H9 (cell line): Measurements from ENCODE around the gene MYBPC3. TPM values are rescaled to one million over a fixed set of nuclear protein-coding genes. Genes with fewer than 3 reads are reported as not detected.

Source experiments
- DNase-seq: peaks from one replicate; pipeline ENCODE4 v3.0.0-alpha.2; 2017
- H2AFZ ChIP-seq: one replicate; pipeline ENCODE4 v1.6.1; 2013; ENCODE audit warnings: mild to moderate bottlenecking, low read length, control low read depth, moderate library complexity
- H2AK5ac ChIP-seq: 2 replicates; pipeline ENCODE4 v1.6.1; 2013; ENCODE audit warnings: low read length, control low read depth, mixed read lengths; ENCODE audit not compliant: insufficient read length
- H2BK120ac ChIP-seq: one replicate; pipeline ENCODE4 v1.6.1; 2013; ENCODE audit warnings: low read depth, mild to moderate bottlenecking, low read length, control low read depth, inconsistent platforms; ENCODE audit not compliant: poor library complexity, severe bottlenecking
- H2BK12ac ChIP-seq: 2 replicates; pipeline ENCODE4 v1.6.1; 2013; ENCODE audit warnings: low read length, control low read depth, mixed read lengths, low read depth; ENCODE audit not compliant: insufficient read length
- H2BK15ac ChIP-seq: 2 replicates; pipeline ENCODE4 v1.6.1; 2013; ENCODE audit warnings: low read depth, low read length, control low read depth
- H2BK20ac ChIP-seq: one replicate; pipeline ENCODE4 v1.6.1; 2013; ENCODE audit warnings: low read depth, mild to moderate bottlenecking, low read length, control low read depth, inconsistent platforms; ENCODE audit not compliant: poor library complexity, severe bottlenecking
- H2BK5ac ChIP-seq: 2 replicates; pipeline ENCODE4 v1.6.1; 2013; ENCODE audit warnings: low read length, control low read depth, mixed read lengths; ENCODE audit not compliant: insufficient read length
- H3K14ac ChIP-seq: 2 replicates; pipeline ENCODE4 v1.6.1; 2013; ENCODE audit warnings: low read length, control low read depth; ENCODE audit not compliant: insufficient read depth
- H3K18ac ChIP-seq: 2 replicates; pipeline ENCODE4 v1.6.1; 2013; ENCODE audit warnings: low read depth, mild to moderate bottlenecking, mixed read lengths, low read length, control low read depth; ENCODE audit not compliant: insufficient read length
- H3K23ac ChIP-seq: 2 replicates; pipeline ENCODE4 v1.6.1; 2013; ENCODE audit warnings: low read length, control low read depth, mixed read lengths, low read depth; ENCODE audit not compliant: insufficient read length
- H3K23me2 ChIP-seq: 2 replicates; pipeline ENCODE4 v1.6.1; 2013; ENCODE audit warnings: low read depth, mild to moderate bottlenecking, mixed read lengths, low read length, control low read depth; ENCODE audit not compliant: insufficient read length, poor library complexity, severe bottlenecking
- H3K27ac ChIP-seq: 2 replicates; pipeline ENCODE4 v1.5.1; 2013; ENCODE audit warnings: low read length, control low read depth, mixed read lengths, low read depth; ENCODE audit not compliant: insufficient read length
- H3K27me3 ChIP-seq: 2 replicates; pipeline ENCODE4 v1.6.1; 2013; ENCODE audit warnings: low read length, control low read depth, inconsistent platforms; ENCODE audit not compliant: insufficient read depth
- H3K4ac ChIP-seq: 2 replicates; pipeline ENCODE4 v1.6.1; 2013; ENCODE audit warnings: low read depth, mild to moderate bottlenecking, control low read depth, inconsistent platforms, low read length, moderate library complexity
- H3K4me1 ChIP-seq: 2 replicates; pipeline ENCODE4 v1.6.1; 2013; ENCODE audit warnings: low read length, control low read depth, inconsistent platforms; ENCODE audit not compliant: insufficient read depth
- H3K4me2 ChIP-seq: 2 replicates; pipeline ENCODE4 v1.6.1; 2013; ENCODE audit warnings: low read length, control low read depth, mixed read lengths; ENCODE audit not compliant: insufficient read length, insufficient read depth
- H3K56ac ChIP-seq: 2 replicates; pipeline ENCODE4 v1.6.1; 2013; ENCODE audit warnings: low read depth, mild to moderate bottlenecking, mixed read lengths, low read length, control low read depth; ENCODE audit not compliant: insufficient read length
- H3K79me1 ChIP-seq: 2 replicates; pipeline ENCODE4 v1.6.1; 2013; ENCODE audit warnings: low read depth, mild to moderate bottlenecking, moderate library complexity, low read length, control low read depth, inconsistent platforms; ENCODE audit not compliant: insufficient read depth, poor library complexity, severe bottlenecking
- H3K79me2 ChIP-seq: 2 replicates; pipeline ENCODE4 v1.6.1; 2013; ENCODE audit warnings: low read length, control low read depth, inconsistent platforms; ENCODE audit not compliant: insufficient read depth
- H3K9ac ChIP-seq: 2 replicates; pipeline ENCODE4 v1.6.1; 2013; ENCODE audit warnings: low read length, control low read depth, mixed read lengths; ENCODE audit not compliant: insufficient read length; ENCODE audit errors: extremely low read depth
- H3K9me3 ChIP-seq: one replicate; pipeline ENCODE4 v1.6.1; 2013; ENCODE audit warnings: low read depth, low read length, inconsistent platforms; ENCODE audit not compliant: control insufficient read depth
- H3T11ph ChIP-seq: one replicate; pipeline ENCODE4 v1.6.1; 2013; ENCODE audit warnings: mild to moderate bottlenecking, low read length, control low read depth, inconsistent platforms
- H4K20me1 ChIP-seq: one replicate; pipeline ENCODE4 v1.6.1; 2013; ENCODE audit not compliant: control insufficient read depth, insufficient read length, insufficient read depth
- H4K5ac ChIP-seq: 2 replicates; pipeline ENCODE4 v1.6.1; 2013; ENCODE audit warnings: low read depth, mild to moderate bottlenecking, mixed read lengths, low read length, control low read depth; ENCODE audit not compliant: insufficient read length
- H4K8ac ChIP-seq: replicated peaks from 2 replicates; pipeline ENCODE4 v1.6.1; 2013; ENCODE audit warnings: low read length, control low read depth, mixed read lengths, low read depth; ENCODE audit not compliant: insufficient read length
- H4K91ac ChIP-seq: 2 replicates; pipeline ENCODE4 v1.6.1; 2013; ENCODE audit warnings: low read depth, mild to moderate bottlenecking, moderate library complexity, mixed read lengths, low read length, control low read depth; ENCODE audit not compliant: insufficient read length
- H3K27ac Mint-ChIP-seq, 3 experiments: 2 replicates in 2 of 3; 3 replicates in 1 of 3; pipeline ENCODE4 v1.8.0; 2020 to 2021; ENCODE audit warnings: mixed read lengths in 3 of 3, mild to moderate bottlenecking in 1 of 3, moderate library complexity in 1 of 3
- H3K27me3 Mint-ChIP-seq: 2 replicates; pipeline ENCODE4 v1.8.0; 2021; ENCODE audit warnings: low read depth, mild to moderate bottlenecking, moderate library complexity, mixed read lengths
- H3K36me3 Mint-ChIP-seq, 3 experiments: 2 replicates in 2 of 3; 3 replicates in 1 of 3; pipeline ENCODE4 v1.8.0; 2020 to 2021; ENCODE audit warnings: low read depth in 3 of 3, mixed read lengths in 3 of 3; ENCODE audit not compliant: insufficient read depth in 1 of 3
- H3K4me1 Mint-ChIP-seq, 2 experiments: 2 replicates each; pipeline ENCODE4 v1.8.0; 2020; ENCODE audit warnings: mixed read lengths in 2 of 2
- H3K4me3 Mint-ChIP-seq, 2 experiments: 2 replicates in 1 of 2; 3 replicates in 1 of 2; pipeline ENCODE4 v1.8.0; 2020 to 2021; ENCODE audit warnings: mild to moderate bottlenecking in 2 of 2, mixed read lengths in 2 of 2, moderate library complexity in 1 of 2
- H3K9me3 Mint-ChIP-seq, 2 experiments: 2 replicates in 1 of 2; 3 replicates in 1 of 2; pipeline ENCODE4 v1.8.0; 2020; ENCODE audit warnings: mild to moderate bottlenecking in 2 of 2, mixed read lengths in 2 of 2, moderate library complexity in 1 of 2
- CTCF ChIP-seq: fragments of 200-600 bp; sonication (generic); conservative IDR thresholded peaks from 3 replicates; pipeline ENCODE4 v1.8.0; 2021; ENCODE audit warnings: antibody characterized with exemption, mild to moderate bottlenecking
- WGBS: extraction: QIAGEN DNeasy Blood & Tissue Kit; methylation state at CpG from one replicate; pipeline ENCODE4 v1.1.7; 2013; ENCODE audit warnings: missing lambda C conversion rate, low lambda C conversion rate, mixed read lengths; ENCODE audit not compliant: insufficient read length; ENCODE audit errors: extremely low coverage; 5-methylcytosine and 5-hydroxymethylcytosine counted together
- total RNA-seq: library from RNA; stranded (reverse); gene quantifications from 2 replicates; pipeline ENCODE4 v1.2.1, GENCODE V29; 2021

Gene MYBPC3
- total RNA-seq, 1 experiment from 2014 or later: not detected

- H3K4me3 Mint-ChIP-seq: no peak overlapping the region; a peak in 1 of 5 replicates
Observed at GRCh38 chr11:47314992-47315391, 37.5 kb downstream of the MYBPC3 start.

More at GRCh38 chr11:47314992-47315391, 37.5 kb downstream of the MYBPC3 start:
- H2BK120ac ChIP-seq: no peak overlapping the region
- H2BK5ac ChIP-seq: no peak overlapping the region
- no peaks in the 10 kb centered on the region for H4K20me1 ChIP-seq
- H2BK15ac ChIP-seq: no peak overlapping the region
- no peaks in the 10 kb centered on the region for H3K4me1 ChIP-seq
- Mint-ChIP-seq H3K9me3 (no peaks in the 10 kb centered on the region), H3K27me3 (no peaks in the 10 kb centered on the region), H3K36me3 (peaks cover 13 to 59% (median 34%) of the 10 kb centered on the region in 3 experiments; a peak in 6 of 7 replicates), H3K4me1 (no peaks in the 10 kb centered on the region), H3K27ac (no peak overlapping the region)
- no peak overlapping the region for H3K4me2 ChIP-seq
- H2AFZ ChIP-seq: no peak overlapping the region
- H3K79me2 ChIP-seq: no peaks in the 10 kb centered on the region
- no peak overlapping the region for H2BK12ac ChIP-seq
- H4K8ac ChIP-seq: no peak overlapping the region
- no peaks in the 10 kb centered on the region for H3K27me3 ChIP-seq
- no peak overlapping the region for H3K4ac ChIP-seq
- H3K79me1 ChIP-seq: no peaks in the 10 kb centered on the region
- no peaks in the 10 kb centered on the region for H3K23me2 ChIP-seq
- H4K5ac ChIP-seq: no peak overlapping the region
- TF ChIP-seq CTCF: no peak
- H2BK20ac ChIP-seq: no peak overlapping the region
- no peak overlapping the region for H3T11ph ChIP-seq
- no peak overlapping the region for H3K18ac ChIP-seq
- H3K27ac ChIP-seq: no peak overlapping the region
- no peak overlapping the region for H4K91ac ChIP-seq
- H3K9ac ChIP-seq: no peak overlapping the region
- H2AK5ac ChIP-seq: no peak overlapping the region
- H3K56ac ChIP-seq: no peak overlapping the region
- DNase-seq: no peak
- H3K23ac ChIP-seq: no peak overlapping the region
- no peak overlapping the region for H3K14ac ChIP-seq
- no peaks in the 10 kb centered on the region for H3K9me3 ChIP-seq
- no CpG with 5 or more reads among the region's 5 CpGs for WGBS
